ENCODE measurements around the gene BAIAP2.

DNA sequence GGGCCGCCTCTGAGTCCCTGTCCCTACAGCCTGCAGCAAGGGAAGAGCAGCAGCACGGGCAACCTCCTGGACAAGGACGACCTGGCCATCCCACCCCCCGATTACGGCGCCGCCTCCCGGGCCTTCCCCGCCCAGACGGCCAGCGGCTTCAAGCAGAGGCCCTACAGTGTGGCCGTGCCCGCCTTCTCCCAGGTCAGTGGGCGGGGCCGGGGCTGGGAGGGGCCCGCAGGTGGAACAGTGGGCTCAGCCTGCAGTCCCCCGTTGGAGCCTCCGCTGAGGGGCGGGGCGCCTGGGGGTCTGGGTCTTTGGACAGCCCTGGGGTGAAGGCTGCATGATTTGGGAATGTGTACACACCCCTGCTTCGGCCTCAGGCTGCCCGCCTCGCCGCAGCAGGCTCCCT, 71.8 kb downstream of the BAIAP2 start:
- TF ChIP-seq, protein P1, sequence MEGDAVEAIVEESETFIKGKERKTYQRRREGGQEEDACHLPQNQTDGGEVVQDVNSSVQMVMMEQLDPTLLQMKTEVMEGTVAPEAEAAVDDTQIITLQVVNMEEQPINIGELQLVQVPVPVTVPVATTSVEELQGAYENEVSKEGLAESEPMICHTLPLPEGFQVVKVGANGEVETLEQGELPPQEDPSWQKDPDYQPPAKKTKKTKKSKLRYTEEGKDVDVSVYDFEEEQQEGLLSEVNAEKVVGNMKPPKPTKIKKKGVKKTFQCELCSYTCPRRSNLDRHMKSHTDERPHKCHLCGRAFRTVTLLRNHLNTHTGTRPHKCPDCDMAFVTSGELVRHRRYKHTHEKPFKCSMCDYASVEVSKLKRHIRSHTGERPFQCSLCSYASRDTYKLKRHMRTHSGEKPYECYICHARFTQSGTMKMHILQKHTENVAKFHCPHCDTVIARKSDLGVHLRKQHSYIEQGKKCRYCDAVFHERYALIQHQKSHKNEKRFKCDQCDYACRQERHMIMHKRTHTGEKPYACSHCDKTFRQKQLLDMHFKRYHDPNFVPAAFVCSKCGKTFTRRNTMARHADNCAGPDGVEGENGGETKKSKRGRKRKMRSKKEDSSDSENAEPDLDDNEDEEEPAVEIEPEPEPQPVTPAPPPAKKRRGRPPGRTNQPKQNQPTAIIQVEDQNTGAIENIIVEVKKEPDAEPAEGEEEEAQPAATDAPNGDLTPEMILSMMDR (IDR thresholded peaks at IDR 0.05 in 8 of 11, conservative IDR thresholded peaks at IDR 0.05 in 3 of 11), result no peak
- no peak for TF ChIP-seq POLR2AphosphoS5 (IDR thresholded peaks at IDR 0.05)
- no peak for TF ChIP-seq POLR2A (IDR thresholded peaks at IDR 0.05)
